Nephron progenitor cell (in vitro differentiated cells): ENCODE measurements around the gene AP5Z1.

Experiments used
- DNase-seq: peaks from one replicate; pipeline ENCODE4 v3.0.0; 2021
- H3K27ac Mint-ChIP-seq: 2 replicates; pipeline ENCODE4 v1.8.0; 2021; ENCODE audit warnings: mild to moderate bottlenecking, moderate library complexity, mixed read lengths
- H3K27me3 Mint-ChIP-seq: 2 replicates; pipeline ENCODE4 v1.8.0; 2021; ENCODE audit warnings: mild to moderate bottlenecking, low read depth, mixed read lengths; ENCODE audit not compliant: poor library complexity
- H3K36me3 Mint-ChIP-seq: 2 replicates; pipeline ENCODE4 v1.8.0; 2021; ENCODE audit warnings: low read depth, mixed read lengths
- H3K4me1 Mint-ChIP-seq: 2 replicates; pipeline ENCODE4 v1.8.0; 2021; ENCODE audit warnings: mixed read lengths
- H3K4me3 Mint-ChIP-seq: 2 replicates; pipeline ENCODE4 v1.8.0; 2021; ENCODE audit warnings: mild to moderate bottlenecking, moderate library complexity, mixed read lengths
- H3K9me3 Mint-ChIP-seq: 2 replicates; pipeline ENCODE4 v1.8.0; 2021; ENCODE audit warnings: mild to moderate bottlenecking, moderate library complexity, mixed read lengths
- TF ChIP-seq, protein P1 (sequence below): fragments of 200-600 bp; sonication (generic); IDR thresholded peaks from 2 replicates; pipeline ENCODE4 v1.5.0; 2021; ENCODE audit warnings: antibody characterized with exemption

Gene AP5Z1

DNA sequence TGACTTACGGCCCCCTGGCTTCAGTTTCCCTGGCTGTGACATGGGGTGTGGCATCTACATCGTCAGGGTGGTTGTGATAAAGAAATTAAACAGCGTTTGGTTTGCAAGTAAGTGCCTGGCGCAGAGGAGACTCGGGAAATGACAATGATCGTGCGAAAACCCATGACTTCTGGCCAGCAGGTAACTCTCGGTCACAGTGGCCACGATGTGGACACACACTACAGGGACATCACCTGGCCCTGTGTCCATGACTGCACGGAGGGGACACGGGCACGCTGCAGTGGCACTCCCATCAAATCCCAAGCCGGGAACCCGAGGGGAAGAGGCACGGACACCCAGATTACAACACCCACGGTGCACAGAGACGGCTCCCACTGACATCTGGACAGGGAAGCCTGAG lies 57.8 kb downstream of the AP5Z1 start:
- peaks cover 13% of the 10 kb centered on the region for H3K27me3 Mint-ChIP-seq
- peaks cover 15% of the 10 kb centered on the region for H3K36me3 Mint-ChIP-seq
- H3K4me3 Mint-ChIP-seq = no peak overlapping the region
- DNase-seq = no peak
- H3K4me1 Mint-ChIP-seq = peaks cover 19% of the 10 kb centered on the region
- no peaks in the 10 kb centered on the region for H3K9me3 Mint-ChIP-seq
- no peak overlapping the region for H3K27ac Mint-ChIP-seq
- TF ChIP-seq, protein P1, sequence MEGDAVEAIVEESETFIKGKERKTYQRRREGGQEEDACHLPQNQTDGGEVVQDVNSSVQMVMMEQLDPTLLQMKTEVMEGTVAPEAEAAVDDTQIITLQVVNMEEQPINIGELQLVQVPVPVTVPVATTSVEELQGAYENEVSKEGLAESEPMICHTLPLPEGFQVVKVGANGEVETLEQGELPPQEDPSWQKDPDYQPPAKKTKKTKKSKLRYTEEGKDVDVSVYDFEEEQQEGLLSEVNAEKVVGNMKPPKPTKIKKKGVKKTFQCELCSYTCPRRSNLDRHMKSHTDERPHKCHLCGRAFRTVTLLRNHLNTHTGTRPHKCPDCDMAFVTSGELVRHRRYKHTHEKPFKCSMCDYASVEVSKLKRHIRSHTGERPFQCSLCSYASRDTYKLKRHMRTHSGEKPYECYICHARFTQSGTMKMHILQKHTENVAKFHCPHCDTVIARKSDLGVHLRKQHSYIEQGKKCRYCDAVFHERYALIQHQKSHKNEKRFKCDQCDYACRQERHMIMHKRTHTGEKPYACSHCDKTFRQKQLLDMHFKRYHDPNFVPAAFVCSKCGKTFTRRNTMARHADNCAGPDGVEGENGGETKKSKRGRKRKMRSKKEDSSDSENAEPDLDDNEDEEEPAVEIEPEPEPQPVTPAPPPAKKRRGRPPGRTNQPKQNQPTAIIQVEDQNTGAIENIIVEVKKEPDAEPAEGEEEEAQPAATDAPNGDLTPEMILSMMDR = no peak

DNA sequence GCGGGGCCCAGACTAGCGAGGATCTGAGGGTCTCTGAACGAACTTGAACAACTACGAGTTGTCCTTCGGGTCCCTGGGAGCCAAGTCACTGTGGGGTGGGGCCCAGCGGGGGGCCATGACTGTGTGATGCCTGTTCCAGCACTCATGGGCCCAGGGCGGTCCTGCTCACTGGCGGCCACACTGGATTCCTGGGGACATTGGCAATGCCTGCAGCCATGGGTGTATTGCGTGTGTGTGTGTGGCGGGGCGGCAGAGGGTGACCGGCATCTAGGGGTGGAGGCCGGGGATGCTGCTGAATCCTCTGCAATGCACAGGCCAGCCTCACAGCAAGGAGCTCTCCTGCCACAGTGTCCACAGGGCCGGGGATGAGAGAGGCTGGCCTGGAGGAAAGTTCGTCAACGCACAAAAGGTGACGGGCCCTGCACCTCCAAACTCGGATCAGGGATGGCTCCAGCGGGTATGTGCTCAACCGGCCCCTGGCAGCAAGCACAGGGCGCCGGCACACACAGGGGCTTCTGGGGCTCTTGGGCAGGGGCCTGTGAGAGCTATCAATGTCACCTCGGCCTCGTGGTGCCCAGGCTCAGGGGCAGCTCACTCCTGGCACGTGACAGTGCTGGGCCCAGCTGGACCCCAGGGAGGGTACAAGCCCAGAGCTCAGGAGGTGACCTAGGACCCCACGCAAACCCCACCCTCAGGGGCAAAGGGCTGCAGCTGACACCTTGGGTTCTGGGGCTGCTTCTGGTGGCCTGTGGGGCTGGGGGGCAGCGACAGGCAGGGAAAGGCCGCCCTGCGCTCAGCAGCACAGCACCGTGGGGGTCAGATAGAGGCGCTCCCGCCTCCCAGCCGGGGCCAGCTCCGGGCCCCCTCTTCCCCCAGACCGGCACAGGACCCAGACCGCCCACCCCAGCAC lies 58.5 kb downstream of the AP5Z1 start:
- no peak overlapping the region for H3K4me3 Mint-ChIP-seq
- TF ChIP-seq, protein P1 = no peak
- H3K27me3 Mint-ChIP-seq = peaks cover 13% of the 10 kb centered on the region
- peaks cover 10% of the 10 kb centered on the region for H3K36me3 Mint-ChIP-seq
- peaks cover 22% of the 10 kb centered on the region for H3K4me1 Mint-ChIP-seq
- H3K9me3 Mint-ChIP-seq = no peaks in the 10 kb centered on the region
- no peak for DNase-seq
- H3K27ac Mint-ChIP-seq = no peak overlapping the region

DNA sequence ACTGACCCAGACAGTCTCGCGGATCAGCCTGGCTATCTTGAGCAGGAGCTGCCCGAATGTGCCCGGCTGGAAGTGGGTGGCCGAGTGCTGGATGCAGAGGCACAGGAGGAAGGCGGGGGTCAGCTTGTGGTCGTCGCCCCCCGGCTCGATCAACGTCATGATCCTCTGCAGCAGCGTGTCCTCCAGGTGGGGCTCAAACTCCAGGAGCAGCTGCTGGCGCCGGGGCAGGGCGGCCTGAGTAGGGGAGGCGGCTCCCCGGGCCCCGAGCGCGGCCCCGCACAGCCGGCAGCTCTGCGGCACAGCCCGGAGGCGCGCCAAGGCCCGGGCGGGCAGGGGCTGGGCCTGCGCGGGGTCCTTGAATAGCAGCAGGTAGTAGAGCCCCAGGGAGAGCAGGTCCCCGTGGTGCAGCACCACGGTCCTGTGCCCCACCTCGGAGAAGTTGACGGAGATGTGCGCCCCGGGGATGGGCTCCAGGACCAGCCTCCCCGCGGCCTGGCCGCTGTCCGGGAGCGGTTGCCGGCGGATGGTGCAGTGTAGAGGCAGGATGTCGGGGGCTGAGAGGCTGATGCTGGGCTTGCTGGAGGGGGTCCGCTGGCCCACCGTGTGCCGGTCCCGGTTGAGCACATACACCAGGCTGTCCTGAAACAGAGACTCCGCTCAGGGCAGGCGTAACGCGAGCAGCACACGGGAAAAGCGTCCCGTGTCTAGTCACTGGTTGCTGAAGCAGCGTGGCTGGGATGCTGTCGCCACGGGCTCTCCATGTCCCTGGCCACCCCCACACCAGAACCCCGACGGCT lies 59.4 kb downstream of the AP5Z1 start:
- no peak for DNase-seq
- Mint-ChIP-seq H3K4me1 (peaks cover 24% of the 10 kb centered on the region), H3K36me3 (peaks cover 6% of the 10 kb centered on the region), H3K9me3 (no peaks in the 10 kb centered on the region), H3K4me3 (no peak overlapping the region), H3K27me3 (peaks cover 13% of the 10 kb centered on the region), H3K27ac (no peak overlapping the region)
- TF ChIP-seq, protein P1 = no peak

DNA sequence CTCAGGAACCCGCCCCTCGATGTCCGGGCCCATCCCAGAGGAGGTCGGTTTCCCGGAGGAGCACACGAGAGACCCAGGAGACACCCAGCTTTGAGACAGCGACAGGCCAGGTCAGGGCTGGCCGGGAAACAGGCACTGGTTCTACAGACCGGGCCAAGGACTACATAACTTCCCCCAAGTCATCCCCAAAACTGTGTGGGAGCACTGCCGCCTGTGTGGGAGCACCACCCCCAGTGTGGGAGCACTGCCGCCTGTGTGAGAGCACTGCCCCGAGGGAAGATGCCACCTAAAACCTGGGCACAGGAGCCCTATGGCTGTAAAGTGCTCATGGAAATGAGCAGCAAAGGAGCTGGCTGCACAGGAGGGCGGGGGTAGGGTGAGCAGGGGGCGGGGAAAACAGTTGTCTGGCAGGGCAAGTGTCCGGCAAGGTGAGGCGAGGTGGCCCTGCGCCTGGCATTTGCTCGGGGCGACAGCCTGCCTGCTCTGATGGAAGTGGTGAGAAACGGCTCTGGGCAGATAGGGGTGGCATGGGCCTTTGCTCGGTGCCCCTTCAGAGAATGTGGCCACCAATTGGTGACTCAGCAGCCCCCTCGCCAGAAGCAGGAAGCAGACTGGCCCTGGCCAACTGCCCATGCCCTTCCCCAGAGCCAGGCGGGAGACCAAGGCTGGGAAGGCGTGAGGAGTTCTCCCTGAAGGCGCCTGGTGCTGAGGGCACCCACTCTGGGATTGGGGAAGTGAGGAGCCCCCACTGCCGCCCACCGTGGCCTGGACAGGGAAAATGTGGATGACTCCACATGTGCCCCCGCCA lies 60.2 kb downstream of the AP5Z1 start:
- no peak for DNase-seq
- Mint-ChIP-seq H3K27me3 (peaks cover 10% of the 10 kb centered on the region), H3K27ac (no peak overlapping the region), H3K4me1 (peaks cover 18% of the 10 kb centered on the region), H3K9me3 (no peaks in the 10 kb centered on the region), H3K4me3 (no peak overlapping the region), H3K36me3 (no peaks in the 10 kb centered on the region)
- TF ChIP-seq, protein P1 = no peak

DNA sequence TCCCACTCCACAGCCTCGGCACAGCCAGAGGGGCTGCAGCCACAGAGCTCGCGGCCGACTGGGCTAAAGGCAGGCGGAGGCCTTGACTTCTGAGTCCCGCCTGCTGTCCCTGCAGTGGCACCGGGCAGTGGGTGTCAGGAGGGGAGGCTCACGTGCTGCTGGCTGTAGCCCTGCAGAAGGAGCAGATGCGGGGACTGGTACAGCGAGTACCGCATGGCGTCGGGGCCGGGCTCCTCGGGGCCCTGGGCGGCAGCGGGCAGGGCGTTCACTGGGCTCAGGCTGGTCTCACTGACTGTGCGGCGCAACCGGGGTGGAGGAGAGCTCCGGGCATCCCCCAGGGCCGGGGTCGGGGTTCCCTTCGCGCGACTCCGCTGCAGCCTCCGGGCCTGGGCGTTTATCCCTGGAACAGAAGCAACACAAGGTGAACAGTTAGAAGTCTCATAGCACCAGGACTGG lies 60.8 kb downstream of the AP5Z1 start:
- Mint-ChIP-seq H3K4me1 (peaks cover 18% of the 10 kb centered on the region), H3K27ac (no peak overlapping the region), H3K36me3 (no peaks in the 10 kb centered on the region), H3K9me3 (no peaks in the 10 kb centered on the region), H3K4me3 (no peak overlapping the region), H3K27me3 (peaks cover 7% of the 10 kb centered on the region)
- TF ChIP-seq, protein P1 = no peak
- DNase-seq = no peak
